H1 (cell line): ENCODE data around the gene ZBTB16. TPM values are rescaled to one million over a fixed set of nuclear protein-coding genes. Genes with fewer than 3 reads are reported as not detected.

Source experiments
- ATF3 ChIP-seq: IDR thresholded peaks from 2 replicates; pipeline ENCODE4 v1.6.1; 2011; ENCODE audit warnings: low read depth, mild to moderate bottlenecking, low read length; ENCODE audit not compliant: insufficient read depth
- CHD1 ChIP-seq: IDR thresholded peaks from 2 replicates; pipeline ENCODE4 v1.6.1; 2012; ENCODE audit warnings: low read depth, low read length, improper control_type of control experiment
- POLR2A ChIP-seq, 2 experiments: IDR thresholded peaks; 1 replicate in 1 of 2; 2 replicates in 1 of 2; pipeline ENCODE4 v1.6.1; 2011; ENCODE audit warnings: low read depth in 2 of 2, low read length in 2 of 2, mild to moderate bottlenecking in 2 of 2; ENCODE audit errors: control extremely low read depth in 1 of 2
- POLR2AphosphoS5 ChIP-seq: IDR thresholded peaks from 2 replicates; pipeline ENCODE4 v1.6.1; 2011; ENCODE audit warnings: low read depth, low read length
- SUZ12 ChIP-seq: fragments of 200-600 bp; sonication (generic); IDR thresholded peaks from 2 replicates; pipeline ENCODE4 v1.6.1; 2012; ENCODE audit warnings: mild to moderate bottlenecking, inconsistent platforms, low read length, moderate library complexity, mixed read lengths
- polyA plus RNA-seq, 7 experiments: library from polyadenylated mRNA; depleted of rRNA in 3 of 7; stranded (reverse) in 5 of 7; unstranded in 2 of 7; fragments of >200 nt in 5 of 7; fragments of 200-250 nt in 2 of 7; gene quantifications; 1 replicate in 5 of 7; 2 replicates in 1 of 7; 4 replicates in 1 of 7; pipeline versions ENCODE4 v1.2.1 to v1.2.3, GENCODE V29; 2011 to 2013; ENCODE audit warnings: missing spikeins in 2 of 7, mixed read lengths in 2 of 7
- total RNA-seq: library from RNA; stranded (reverse); fragmentation: NEBNext Ultra II Directional; extraction: Animal tissue kit (Norgen Biotek cat#: 25700); gene quantifications from 2 replicates; pipeline ENCODE4 v1.2.1, GENCODE V29; 2021

Gene ZBTB16
- total and polyA plus RNA-seq, 2 of the 8 experiments (the other 6 are each of a cell fraction or from before 2014, with no cell fraction given) = 0.12 to 0.61 TPM

GRCh38 chr11:114185436-114185835, 125.9 kb downstream of the ZBTB16 start (continued):
- no peak for TF ChIP-seq CHD1
- no peak for TF ChIP-seq POLR2AphosphoS5
- TF ChIP-seq SUZ12 = no peak
- no peak for TF ChIP-seq ATF3
- no peak for TF ChIP-seq POLR2A (IDR thresholded peaks at IDR 0.05; ENCODE audit: control extremely low read depth in 1 of 2, low read depth in 2 of 2, low read length in 2 of 2)
- TF ChIP-seq, all 59 proteins: peak for 0
